H1 (cell line): ENCODE results near the gene GNAT1. TPM values are rescaled to one million over a fixed set of nuclear protein-coding genes. Genes with fewer than 3 reads are reported as not detected.

Experiments
- CHD7 ChIP-seq: fragments of 300-600 bp; sonication (generic); IDR thresholded peaks from 2 replicates; pipeline ENCODE4 v1.7.1; 2012; ENCODE audit warnings: low read length, moderate library complexity, mild to moderate bottlenecking, inconsistent platforms; ENCODE audit not compliant: insufficient replicate concordance
- PHF8 ChIP-seq: fragments of 200-600 bp; sonication (generic); conservative IDR thresholded peaks from 2 replicates; pipeline ENCODE4 v1.7.1; 2012; ENCODE audit warnings: low read depth, mild to moderate bottlenecking, inconsistent platforms, low read length, moderate library complexity
- polyA plus RNA-seq, 7 experiments: library from polyadenylated mRNA; depleted of rRNA in 3 of 7; stranded (reverse) in 5 of 7; unstranded in 2 of 7; fragments of >200 nt in 5 of 7; fragments of 200-250 nt in 2 of 7; gene quantifications; 1 replicate in 5 of 7; 2 replicates in 1 of 7; 4 replicates in 1 of 7; pipeline versions ENCODE4 v1.2.1 to v1.2.3, GENCODE V29; 2011 to 2013; ENCODE audit warnings: missing spikeins in 2 of 7, mixed read lengths in 2 of 7
- total RNA-seq: library from RNA; stranded (reverse); fragmentation: NEBNext Ultra II Directional; extraction: Animal tissue kit (Norgen Biotek cat#: 25700); gene quantifications from 2 replicates; pipeline ENCODE4 v1.2.1, GENCODE V29; 2021

The GNAT1 gene
- total and polyA plus RNA-seq, 2 of the 8 experiments (the other 6 are each of a cell fraction or from before 2014, with no cell fraction given) = 0.08 TPM; not detected in 1

GRCh38 chr3:50212971-50213370 is 21.6 kb downstream of the GNAT1 start (continued):
- TF ChIP-seq CHD7 = no peak
- no peak for TF ChIP-seq PHF8
